ENCODE results near the gene MAMDC2.

DNA sequence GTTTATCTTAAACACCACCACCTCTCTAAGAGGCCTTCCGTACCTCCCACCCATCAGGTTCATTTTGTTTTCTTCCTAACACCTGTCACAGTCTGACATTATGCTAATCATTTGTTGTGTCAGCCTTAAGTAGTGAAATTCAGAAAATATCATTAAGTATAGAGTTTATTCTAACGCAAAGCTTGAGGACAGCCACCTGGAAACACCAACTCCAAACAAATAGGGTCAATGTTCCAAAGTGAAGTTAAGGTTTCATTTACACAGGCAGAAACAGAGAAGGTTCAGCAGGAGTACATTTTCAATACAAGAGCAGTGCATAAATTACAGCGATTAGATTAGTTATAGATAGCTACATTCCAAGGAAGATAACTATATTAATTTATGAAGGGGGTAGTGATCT, 213.9 kb downstream of the MAMDC2 start:
- TF ChIP-seq, protein P1, sequence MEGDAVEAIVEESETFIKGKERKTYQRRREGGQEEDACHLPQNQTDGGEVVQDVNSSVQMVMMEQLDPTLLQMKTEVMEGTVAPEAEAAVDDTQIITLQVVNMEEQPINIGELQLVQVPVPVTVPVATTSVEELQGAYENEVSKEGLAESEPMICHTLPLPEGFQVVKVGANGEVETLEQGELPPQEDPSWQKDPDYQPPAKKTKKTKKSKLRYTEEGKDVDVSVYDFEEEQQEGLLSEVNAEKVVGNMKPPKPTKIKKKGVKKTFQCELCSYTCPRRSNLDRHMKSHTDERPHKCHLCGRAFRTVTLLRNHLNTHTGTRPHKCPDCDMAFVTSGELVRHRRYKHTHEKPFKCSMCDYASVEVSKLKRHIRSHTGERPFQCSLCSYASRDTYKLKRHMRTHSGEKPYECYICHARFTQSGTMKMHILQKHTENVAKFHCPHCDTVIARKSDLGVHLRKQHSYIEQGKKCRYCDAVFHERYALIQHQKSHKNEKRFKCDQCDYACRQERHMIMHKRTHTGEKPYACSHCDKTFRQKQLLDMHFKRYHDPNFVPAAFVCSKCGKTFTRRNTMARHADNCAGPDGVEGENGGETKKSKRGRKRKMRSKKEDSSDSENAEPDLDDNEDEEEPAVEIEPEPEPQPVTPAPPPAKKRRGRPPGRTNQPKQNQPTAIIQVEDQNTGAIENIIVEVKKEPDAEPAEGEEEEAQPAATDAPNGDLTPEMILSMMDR (conservative IDR thresholded peaks at IDR 0.05; ENCODE audit: low read depth, low read length), result no peak
- TF ChIP-seq FOS (IDR thresholded peaks at IDR 0.05; ENCODE audit: low read depth, low read length), result no peak
- TF ChIP-seq SMC3 (IDR thresholded peaks at IDR 0.05; ENCODE audit: low read depth, low read length), result no peak
- no peak for TF ChIP-seq MAZ (IDR thresholded peaks at IDR 0.05; ENCODE audit: borderline replicate concordance, low read depth, low read length)
- TF ChIP-seq POLR2A (IDR thresholded peaks at IDR 0.05; ENCODE audit: low read depth, low read length), result no peak
- TF ChIP-seq BHLHE40 (IDR thresholded peaks at IDR 0.05; ENCODE audit: low read depth, low read length), result no peak
- no peak for TF ChIP-seq RAD21 (IDR thresholded peaks at IDR 0.05; ENCODE audit: low read length)

Data from IMR-90 (cell line).